ACHN (cell line): ENCODE results near the gene GJA8.
A peak's percentile ranks its signal among the peaks of the same experiment; 100 is the strongest.
"Not testable (repeated sequence)": the region's sequence is repeated elsewhere in the genome, so short reads cannot be mapped to it uniquely, and the experiment has no call there.

ENCODE experiments used
- DNase-seq: peaks from one replicate; pipeline ENCODE4 v3.0.0-alpha.2; 2015
- in situ Hi-C: cut with HindIII; loops from 2 replicates; pipeline ENCODE4 v1.10.0; 2017; ENCODE audit warnings: low sequenced_read_pairs, low pct_ligation_motif_present, low pct_unique_long_range_greater_than_20kb

The GJA8 gene

DNA sequence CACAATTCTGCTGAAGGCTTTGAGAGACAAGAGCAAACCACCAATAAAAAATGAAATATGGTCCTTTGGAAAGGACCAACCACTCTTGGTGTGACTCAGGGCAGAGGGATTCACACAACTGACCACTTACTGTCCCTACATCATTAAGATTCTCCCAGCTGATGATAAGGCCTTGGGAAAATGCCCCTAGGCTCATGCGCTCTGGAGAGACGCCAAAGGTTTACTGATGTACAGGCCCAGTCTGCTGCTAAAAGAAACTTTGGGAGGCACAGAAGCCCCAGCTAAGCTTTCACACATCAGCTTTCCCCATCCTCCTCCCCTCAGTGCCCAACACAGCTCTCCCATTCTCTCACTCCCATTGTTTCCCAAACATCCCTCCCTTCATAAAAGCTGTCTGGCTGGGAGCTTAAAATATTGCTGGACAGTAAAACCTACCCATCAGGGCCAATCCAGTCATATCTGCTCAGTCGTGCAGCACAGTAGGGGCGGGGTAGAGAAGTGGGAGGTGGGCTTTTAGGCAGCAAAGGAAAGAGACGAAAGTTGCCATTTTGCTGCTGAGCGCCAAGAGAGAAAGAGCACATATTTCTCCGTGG is at the start of gene GJA8:
Gene GJA8, plus strand, starts transcription at position 543 of the 593 bp plus-strand sequence. CDS start 5,161 bp downstream, outside the sequence.
- no peak for DNase-seq
- in situ Hi-C loops = no loop called here

DNA sequence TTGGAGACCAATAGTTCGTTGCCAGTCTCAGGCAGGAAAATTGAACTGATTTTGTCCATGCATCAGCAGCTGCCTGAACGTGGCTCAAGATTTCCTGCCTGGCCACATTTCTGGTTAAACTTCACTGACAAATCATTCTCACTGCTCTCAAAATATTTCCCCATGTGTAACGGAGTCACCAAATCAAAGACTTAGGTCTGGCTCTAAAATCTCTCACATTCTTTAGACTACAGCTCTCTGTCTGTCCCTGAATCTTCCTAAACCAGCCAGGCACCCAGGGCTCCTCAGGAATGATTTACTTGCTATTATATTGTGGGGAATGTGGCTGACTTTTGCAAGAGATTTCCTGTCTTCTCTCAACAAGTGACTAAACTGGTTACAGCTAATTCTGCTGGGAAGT is 49.2 kb upstream of the GJA8 start:
- peak; percentile 41 for DNase-seq

DNA sequence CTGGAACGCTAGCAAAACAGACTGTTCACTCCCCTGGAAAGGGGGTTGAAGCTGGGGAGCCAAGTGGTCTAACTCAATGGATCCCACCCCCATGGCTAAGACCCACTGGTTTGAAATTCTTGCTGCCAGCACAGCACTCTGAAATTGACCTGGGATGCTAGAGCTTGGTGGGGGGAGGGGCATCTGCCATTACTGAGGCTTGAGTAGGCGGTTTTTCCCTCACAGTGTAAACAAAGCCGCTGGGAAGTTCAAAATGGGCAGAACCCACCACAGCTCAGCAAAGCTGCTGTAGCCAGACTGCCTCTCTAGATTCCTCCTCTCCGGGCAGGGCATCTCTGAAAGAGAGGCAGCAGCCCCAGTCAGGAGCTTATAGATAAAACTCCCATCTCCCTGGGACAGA is 47.6 kb upstream of the GJA8 start:
- DNase-seq, in situ Hi-C loops: not testable (repeated sequence)

More for the DNA sequence above, 49.2 kb upstream of the GJA8 start:
- in situ Hi-C loops = no loop called here

DNA sequence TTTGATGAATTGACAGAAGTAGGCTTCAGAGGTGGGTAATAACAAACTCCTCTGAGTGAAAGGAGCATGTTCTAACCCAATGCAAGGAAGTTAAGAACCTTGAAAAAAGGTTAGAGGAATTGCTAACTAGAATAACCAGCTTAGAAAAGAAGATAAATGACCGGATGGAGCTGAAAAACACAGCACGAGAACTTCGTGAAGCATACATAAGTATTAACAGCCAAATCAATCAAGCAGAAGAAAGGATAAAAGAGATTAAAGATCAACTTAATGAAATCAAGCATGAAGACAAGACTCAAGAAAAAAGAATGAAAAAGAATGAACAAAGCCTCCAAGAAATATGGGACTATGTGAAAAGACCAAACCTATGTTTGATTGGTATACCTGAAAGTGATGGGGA is 46.6 kb upstream of the GJA8 start:
- DNase-seq, in situ Hi-C loops: not testable (repeated sequence)

DNA sequence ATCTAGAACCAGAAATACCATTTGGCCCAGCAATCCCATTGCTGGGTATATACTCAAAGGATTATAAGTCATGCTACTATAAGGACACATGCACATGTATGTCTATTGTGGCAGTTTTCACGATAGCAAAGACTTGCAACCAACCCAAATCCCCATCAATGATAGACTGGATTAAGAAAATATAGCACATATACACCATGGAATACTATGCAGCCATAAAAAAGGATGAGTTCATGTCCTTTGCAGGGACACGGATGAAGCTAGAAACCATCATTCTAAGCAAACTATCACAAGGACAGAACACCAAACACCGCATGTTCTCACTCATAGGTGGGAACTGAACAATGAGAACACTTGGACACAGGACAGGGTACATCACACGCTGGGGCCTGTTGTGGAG is 35.4 kb upstream of the GJA8 start:
- in situ Hi-C loops, DNase-seq: not testable (repeated sequence)

DNA sequence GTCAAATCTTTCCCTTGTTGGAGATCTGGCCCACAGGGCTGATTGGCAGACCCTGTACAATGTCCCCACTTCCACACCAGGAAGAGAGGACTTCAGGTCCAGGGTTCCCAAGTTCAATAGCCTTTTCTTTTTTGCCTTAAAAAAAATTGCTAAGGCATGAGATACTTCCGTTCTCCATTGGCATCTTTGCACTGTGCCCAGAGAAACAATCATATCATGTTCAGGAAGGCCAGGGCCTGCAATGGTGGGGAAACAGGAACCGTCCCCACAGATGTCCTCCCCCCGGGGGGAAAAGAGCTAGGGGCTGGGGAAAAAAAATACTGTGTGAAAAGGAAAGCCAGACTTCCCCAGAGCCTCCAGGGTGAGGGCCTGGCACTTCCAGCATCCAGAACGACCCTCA is 24.6 kb upstream of the GJA8 start:
- in situ Hi-C loops = no loop called here
- DNase-seq = no peak

DNA sequence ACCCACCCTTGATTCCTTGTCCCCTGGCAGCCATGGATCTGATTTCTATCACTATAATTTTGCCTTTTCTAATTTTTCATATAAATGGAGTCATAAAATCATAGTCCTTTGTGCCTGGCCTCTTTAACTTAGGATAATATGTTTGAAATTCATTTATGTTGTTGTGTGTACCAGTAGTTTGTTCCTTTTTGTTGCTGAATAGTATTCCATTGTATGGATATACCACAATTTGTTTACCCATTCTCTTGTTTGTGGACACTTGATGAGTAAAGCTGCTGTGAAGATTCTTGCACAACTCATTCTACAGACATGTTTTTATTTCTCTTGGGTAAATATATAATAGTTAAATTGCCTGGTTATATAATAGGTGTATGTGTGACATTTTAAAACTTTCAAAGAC is 22.7 kb upstream of the GJA8 start:
- in situ Hi-C loops = no loop called here
- DNase-seq = no peak

DNA sequence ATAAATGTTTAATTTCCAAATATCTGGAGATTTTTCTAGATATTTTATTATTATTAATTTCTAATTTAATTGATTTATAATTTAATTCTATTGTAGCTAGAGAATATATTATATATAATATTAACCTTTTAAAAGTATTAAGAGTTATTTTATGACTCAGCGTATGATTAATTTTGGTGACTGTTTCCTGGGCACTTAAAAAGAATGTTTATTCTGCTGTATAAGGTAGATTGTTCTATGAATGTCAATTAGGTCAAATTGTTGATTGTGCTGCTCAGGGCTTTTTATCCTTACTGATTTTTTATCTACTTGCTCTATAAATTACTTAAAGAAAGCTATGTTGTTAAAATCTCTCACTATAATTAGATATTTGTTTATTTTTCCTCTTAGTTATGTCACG is 20.1 kb upstream of the GJA8 start:
- in situ Hi-C loops = no loop called here
- no peak for DNase-seq

DNA sequence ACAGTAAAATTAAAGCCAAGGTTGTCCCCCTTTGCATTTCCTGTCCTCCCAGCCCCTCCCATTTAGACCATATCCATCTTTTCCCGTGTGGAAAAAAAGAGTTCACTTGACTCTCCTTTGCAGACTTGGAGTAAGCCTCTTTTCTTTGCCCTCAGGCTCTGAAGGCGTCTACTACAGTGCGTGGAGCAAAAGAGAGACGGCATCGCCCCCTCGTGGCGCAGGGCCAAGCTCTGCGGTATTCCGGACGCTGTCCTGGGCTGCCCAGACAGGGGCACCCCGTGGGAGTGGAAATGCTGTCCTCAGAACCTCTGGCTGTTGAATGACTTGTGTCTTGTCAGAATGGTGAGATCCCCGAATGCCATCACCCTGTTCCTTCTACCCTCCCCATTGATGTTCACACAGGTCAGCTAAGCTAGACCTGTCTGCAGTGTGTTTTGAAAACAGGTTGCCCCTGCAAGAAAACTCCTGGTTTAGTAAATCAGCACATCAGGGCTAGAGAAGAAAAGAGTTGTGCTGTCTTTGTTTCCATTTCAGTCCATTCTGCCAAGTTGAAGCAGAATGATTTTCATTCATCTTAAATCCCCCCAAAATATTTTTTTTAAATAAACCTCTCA is 12.3 kb upstream of the GJA8 start:
- peak; percentile 64 for DNase-seq
- in situ Hi-C loops = no loop called here

DNA sequence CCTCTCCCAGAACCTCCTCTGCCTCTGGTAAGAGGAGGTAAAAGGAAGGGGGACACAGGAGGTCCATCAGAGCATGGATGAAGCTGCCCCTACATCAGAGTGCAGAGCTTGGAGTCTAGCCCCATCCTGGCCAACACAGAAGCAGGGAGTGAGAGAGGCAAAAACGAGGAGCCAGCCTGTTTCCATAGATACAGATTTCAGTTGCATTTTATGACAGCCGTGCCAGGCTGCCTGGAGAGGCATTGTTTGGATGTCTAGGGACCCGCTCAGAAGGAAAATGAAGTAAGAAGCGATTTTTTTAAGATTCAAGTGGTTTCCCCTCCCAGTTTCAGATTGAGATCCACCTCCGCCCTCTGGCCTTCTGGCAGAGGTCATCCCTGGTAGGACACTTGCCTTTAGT is 11.5 kb upstream of the GJA8 start:
- DNase-seq = no peak
- in situ Hi-C loops = no loop called here

DNA sequence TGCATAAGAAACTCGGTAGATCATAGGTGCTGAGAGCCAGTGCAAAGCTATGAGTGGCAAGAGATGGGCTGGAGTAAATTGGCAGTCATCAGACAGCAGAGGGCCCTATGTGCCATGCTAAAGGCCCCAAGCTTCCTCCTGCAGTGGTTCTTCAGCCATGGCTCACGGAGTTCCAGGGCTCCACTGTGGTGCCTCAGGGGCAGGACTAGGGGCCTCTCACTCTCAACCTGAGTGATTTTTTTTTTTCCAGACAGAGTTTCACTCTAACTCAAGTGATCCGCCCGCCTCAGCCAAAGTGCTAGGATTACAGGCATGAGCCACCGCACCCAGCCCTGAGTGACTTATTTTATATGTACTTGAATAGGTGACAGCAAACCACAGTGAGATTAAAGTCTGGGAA is 10.4 kb upstream of the GJA8 start:
- in situ Hi-C loops = no loop called here
- peak; percentile 38 for DNase-seq

DNA sequence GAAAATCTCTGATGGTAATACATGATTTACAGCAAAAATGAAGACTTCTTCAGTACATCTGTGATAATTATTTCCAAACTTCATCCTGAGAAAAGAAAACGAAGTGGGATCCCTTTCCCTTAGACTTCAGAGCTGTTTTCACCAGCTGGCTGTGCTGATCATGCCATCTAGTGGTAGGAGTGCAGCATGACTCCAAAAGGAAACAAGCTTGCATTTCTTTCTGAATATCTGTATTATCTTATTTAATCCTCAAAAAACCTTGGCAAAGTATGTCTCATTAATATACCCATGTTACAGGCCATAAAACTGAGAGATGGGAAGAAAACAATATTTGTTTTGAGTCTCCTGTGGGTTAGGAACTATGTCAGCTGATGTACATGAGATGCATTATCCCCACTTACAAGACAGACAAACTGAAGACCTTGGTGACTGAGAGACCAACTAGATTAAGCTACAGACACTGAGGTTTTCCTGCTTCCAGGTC is 9.8 kb upstream of the GJA8 start:
- peak; percentile 63 for DNase-seq
- in situ Hi-C loops = no loop called here

DNA sequence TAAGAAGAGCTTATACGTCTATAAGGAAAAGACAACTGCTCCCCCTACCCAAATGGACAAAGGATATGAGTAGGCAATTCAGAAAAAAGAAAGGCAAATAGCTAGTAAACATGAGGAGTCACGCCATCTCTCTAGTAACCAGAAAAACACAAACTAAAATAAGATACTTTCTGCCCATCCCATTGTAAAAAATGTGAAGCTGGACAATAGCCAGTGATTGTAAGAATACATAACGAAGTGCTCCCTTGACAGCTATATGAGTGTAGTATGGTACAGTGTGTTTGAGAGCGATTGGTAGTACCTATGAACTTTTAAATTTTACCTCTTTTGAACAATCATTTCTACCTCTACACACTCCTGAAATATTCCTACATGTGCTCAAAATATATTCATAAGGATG is 7.5 kb upstream of the GJA8 start:
- in situ Hi-C loops = no loop called here
- no peak for DNase-seq

DNA sequence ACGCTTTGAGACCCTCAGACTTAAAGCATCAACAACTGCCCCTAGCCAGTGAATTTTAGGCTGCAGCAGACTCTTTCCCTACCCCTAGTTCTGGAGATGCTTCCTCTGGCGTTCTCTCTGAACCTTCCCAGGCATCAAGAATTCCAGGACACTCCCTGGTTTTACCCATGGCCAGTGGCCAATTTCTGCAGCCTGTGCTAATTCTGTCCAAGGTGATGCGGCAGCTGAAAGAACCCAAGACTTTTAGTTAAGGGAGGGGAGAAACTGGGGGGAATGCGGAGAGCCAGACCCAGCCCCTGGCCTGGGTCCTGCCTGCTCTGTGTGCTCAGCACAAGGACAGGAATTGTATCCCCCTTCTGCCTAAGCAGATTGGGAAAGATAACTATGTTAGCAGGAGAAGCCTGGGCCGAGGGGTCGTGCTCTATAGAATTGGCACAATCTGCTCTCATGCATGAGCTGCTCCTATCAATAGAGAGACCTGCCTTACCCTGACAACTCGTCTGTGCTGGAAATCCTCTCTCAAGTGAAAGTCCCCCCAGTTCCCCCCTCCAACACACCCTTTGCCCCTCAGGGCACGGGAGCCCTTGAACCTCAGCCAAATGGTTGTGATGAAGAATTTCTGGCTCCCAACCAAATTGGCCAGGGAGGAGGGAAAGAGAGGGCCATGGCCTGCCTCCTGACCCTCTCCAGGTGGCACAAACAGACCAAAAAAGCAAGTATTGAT is 5.4 kb upstream of the GJA8 start:
- no peak for DNase-seq
- in situ Hi-C loops = no loop called here

DNA sequence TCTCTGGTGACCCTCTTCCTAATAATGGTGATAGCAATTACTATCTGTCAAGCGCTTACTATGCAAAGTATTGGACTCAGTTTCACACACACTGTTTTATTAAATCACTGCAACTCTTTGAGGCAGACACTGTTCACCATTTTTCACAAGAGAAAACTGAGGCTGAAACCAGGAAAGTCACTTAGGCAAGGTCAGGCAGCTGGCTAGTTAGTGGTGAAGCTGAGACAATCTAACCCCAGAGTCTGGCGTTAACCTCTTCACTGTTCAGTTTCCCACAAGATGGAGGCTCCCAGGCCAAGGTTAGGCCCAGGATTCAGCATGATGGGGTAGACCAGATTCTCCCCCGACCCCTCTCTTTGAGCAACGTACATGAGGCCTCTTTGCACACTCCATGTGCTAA is 4.8 kb upstream of the GJA8 start:
- in situ Hi-C loops = no loop called here
- no peak for DNase-seq

DNA sequence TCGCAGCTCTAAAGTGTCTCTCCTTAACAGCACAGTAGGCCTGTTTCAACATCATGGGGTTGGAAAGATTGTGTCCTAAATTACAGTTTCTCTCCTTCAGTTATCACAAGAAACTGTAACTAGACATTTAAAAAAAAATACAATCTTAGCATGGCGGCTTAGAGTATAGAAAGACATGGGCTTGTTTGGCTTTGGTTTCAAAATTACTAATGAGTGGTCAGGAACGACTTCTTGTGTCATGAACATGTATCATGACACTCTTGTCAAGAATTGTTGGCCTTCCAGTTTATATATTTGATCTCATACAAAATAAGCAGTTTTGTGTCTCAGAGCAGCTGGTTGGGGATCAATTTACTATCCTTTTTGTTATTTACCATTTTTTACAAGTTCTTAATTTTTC is 2.1 kb downstream of the GJA8 start:
- DNase-seq = no peak
- in situ Hi-C loops = no loop called here

DNA sequence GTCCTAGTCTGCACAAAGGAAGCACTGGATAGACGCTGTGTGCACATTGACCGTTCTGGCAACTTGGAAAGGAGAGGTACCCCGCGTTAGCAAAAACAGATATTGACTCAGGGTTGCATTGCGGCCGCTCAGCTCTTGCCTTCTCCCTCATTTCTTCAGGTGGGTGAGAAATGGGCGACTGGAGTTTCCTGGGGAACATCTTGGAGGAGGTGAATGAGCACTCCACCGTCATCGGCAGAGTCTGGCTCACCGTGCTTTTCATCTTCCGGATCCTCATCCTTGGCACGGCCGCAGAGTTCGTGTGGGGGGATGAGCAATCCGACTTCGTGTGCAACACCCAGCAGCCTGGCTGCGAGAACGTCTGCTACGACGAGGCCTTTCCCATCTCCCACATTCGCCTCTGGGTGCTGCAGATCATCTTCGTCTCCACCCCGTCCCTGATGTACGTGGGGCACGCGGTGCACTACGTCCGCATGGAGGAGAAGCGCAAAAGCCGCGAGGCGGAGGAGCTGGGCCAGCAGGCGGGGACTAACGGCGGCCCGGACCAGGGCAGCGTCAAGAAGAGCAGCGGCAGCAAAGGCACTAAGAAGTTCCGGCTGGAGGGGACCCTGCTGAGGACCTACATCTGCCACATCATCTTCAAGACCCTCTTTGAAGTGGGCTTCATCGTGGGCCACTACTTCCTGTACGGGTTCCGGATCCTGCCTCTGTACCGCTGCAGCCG is 5.4 kb downstream of the GJA8 start:
- DNase-seq = no peak
- in situ Hi-C loops = no loop called here

DNA sequence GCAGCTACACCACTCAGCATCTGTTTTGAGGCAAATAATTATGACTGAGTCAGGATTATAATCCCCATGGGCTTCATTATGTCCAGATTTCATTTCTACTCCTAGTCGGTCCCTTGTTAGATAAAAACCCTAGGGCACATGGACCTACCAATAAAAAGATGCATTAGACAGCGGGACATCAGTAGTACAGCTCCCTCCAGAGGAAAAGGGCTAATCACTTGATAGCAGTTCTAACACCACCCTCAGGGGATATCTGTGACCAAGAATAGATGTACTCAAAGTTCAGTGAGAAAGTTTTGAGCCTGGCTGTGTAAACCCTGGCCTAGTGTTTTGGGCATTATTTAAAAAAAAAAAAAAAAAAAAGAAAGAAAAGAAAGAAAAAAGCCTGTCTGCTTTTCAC is 10.0 kb downstream of the GJA8 start:
- in situ Hi-C loops = no loop called here

DNA sequence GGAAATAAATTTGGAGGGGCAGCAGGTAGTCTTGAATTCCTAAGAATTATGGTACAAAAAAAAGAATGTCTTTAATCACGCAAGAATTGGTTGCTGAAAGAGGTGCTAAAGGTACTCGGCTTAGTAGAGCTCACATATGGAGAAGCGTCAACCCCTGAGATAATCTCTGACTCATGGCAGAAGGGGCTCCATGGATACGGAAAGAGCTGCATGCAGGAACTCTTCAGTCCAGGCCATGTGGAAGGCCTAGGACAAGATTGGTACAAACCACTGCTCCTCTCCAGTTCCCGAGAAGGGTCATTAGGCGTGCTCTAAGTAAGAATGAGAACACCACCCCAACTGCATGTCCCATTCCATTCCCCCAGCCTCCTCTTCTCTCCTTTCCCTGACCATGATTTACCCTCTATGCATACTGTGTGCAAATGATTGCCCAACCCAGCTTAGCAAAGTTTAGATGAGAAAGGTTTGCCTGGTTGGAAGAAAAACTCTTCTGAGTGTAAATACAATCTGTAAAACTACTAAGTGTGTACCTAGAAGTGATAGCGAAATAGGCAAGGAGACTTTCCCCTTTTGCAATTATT is 10.9 kb downstream of the GJA8 start:
- in situ Hi-C loops = no loop called here
- no peak for DNase-seq

More for the DNA sequence above, 10.0 kb downstream of the GJA8 start:
- DNase-seq = no peak
